ENCODE measurements around the gene CHD5. TPM values are rescaled to one million over a fixed set of nuclear protein-coding genes. Genes with fewer than 3 reads are reported as not detected.

CHD5 gene
- polyA plus RNA-seq, 1 donor from 2014 or later = 22.0 TPM

DNA sequence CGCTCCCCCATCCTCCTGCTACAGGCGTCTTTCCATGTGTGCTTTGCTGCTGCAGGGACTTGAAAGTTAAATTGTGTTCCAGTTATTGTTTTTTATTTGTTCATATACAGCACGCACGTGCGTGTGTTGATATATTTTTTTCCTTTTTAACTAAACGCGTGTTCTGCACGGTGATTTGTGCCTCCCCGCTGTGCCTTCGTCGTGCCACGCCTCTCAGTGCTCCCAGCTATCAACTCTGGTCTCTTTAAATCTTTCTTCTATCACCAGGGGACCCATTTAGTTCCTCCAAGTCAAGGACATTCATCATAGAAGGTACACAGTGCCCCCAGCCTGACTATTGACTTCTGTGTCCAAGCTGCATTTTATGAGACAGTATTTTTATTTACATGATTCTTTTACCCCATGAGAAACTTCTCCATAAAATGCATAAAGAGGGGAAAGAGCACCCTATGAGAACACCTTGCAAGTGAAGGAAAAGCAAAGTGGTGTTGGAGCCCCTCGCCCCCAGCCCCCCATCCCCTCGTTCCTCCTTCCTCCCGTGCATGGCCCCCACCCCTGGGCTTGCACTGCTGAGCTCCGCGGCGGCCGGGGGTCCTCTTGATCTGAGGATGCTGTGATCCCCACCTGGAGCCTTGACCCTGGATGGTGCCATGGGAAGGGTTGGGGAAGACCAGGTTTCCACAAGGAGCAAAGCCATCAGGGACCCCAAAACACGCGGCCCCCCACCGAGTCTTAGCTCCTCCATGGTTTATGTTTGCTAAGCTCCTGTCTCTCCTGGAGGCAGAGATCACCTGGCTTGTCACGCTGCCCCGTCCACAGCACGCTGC lies 88.9 kb downstream of the CHD5 start:
- no peaks in the 10 kb centered on the region for H3K9me2 ChIP-seq (ENCODE audit: insufficient read depth, low read length)
- H3K79me2 ChIP-seq (replicated peaks; ENCODE audit: insufficient read depth, low read length) = no peaks in the 10 kb centered on the region
- TF ChIP-seq EZH2 (IDR thresholded peaks at IDR 0.05; ENCODE audit: borderline replicate concordance, insufficient read depth, low read length, poor library complexity, severe bottlenecking) (no peak), TAF1 (IDR thresholded peaks at IDR 0.05; ENCODE audit: low read depth) (no peak), MXI1 (conservative IDR thresholded peaks at IDR 0.05; ENCODE audit: poor library complexity, severe bottlenecking) (no peak), EP300 (conservative IDR thresholded peaks at IDR 0.05; ENCODE audit: poor library complexity, severe bottlenecking) (no peak), POLR2AphosphoS5 (IDR thresholded peaks at IDR 0.05) (no peak), SMC3 (conservative IDR thresholded peaks at IDR 0.05; ENCODE audit: poor library complexity) (no peak), RAD21 (conservative IDR thresholded peaks at IDR 0.05) (no peak)
- TF ChIP-seq, protein P1, sequence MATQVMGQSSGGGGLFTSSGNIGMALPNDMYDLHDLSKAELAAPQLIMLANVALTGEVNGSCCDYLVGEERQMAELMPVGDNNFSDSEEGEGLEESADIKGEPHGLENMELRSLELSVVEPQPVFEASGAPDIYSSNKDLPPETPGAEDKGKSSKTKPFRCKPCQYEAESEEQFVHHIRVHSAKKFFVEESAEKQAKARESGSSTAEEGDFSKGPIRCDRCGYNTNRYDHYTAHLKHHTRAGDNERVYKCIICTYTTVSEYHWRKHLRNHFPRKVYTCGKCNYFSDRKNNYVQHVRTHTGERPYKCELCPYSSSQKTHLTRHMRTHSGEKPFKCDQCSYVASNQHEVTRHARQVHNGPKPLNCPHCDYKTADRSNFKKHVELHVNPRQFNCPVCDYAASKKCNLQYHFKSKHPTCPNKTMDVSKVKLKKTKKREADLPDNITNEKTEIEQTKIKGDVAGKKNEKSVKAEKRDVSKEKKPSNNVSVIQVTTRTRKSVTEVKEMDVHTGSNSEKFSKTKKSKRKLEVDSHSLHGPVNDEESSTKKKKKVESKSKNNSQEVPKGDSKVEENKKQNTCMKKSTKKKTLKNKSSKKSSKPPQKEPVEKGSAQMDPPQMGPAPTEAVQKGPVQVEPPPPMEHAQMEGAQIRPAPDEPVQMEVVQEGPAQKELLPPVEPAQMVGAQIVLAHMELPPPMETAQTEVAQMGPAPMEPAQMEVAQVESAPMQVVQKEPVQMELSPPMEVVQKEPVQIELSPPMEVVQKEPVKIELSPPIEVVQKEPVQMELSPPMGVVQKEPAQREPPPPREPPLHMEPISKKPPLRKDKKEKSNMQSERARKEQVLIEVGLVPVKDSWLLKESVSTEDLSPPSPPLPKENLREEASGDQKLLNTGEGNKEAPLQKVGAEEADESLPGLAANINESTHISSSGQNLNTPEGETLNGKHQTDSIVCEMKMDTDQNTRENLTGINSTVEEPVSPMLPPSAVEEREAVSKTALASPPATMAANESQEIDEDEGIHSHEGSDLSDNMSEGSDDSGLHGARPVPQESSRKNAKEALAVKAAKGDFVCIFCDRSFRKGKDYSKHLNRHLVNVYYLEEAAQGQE (IDR thresholded peaks at IDR 0.05; ENCODE audit: borderline replicate concordance) = no peak
- TF ChIP-seq, protein P2, sequence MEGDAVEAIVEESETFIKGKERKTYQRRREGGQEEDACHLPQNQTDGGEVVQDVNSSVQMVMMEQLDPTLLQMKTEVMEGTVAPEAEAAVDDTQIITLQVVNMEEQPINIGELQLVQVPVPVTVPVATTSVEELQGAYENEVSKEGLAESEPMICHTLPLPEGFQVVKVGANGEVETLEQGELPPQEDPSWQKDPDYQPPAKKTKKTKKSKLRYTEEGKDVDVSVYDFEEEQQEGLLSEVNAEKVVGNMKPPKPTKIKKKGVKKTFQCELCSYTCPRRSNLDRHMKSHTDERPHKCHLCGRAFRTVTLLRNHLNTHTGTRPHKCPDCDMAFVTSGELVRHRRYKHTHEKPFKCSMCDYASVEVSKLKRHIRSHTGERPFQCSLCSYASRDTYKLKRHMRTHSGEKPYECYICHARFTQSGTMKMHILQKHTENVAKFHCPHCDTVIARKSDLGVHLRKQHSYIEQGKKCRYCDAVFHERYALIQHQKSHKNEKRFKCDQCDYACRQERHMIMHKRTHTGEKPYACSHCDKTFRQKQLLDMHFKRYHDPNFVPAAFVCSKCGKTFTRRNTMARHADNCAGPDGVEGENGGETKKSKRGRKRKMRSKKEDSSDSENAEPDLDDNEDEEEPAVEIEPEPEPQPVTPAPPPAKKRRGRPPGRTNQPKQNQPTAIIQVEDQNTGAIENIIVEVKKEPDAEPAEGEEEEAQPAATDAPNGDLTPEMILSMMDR (IDR thresholded peaks at IDR 0.05; ENCODE audit: poor library complexity, severe bottlenecking) = no peak
- no peaks in the 10 kb centered on the region for H3K27me3 ChIP-seq (ENCODE audit: insufficient read depth, low read depth, low read length)
- no peak overlapping the region for H3K4me2 ChIP-seq (ENCODE audit: low read length)
- H3K9me3 ChIP-seq (ENCODE audit: low read length) = no peaks in the 10 kb centered on the region
- no peaks in the 10 kb centered on the region for H3K36me3 ChIP-seq (ENCODE audit: insufficient read depth, low read length)
- H3K9ac ChIP-seq (ENCODE audit: low read length) = no peak overlapping the region
- H4K20me1 ChIP-seq (ENCODE audit: insufficient read depth) = no peaks in the 10 kb centered on the region
- H3F3A ChIP-seq (ENCODE audit: insufficient read depth, low read length, poor library complexity, severe bottlenecking) = no peaks in the 10 kb centered on the region
- no peak overlapping the region for H3K4me3 ChIP-seq (ENCODE audit: low read length)
- H3K27ac ChIP-seq (ENCODE audit: low read length) = no peak overlapping the region
- H2AFZ ChIP-seq (ENCODE audit: low read depth, low read length) = no peak overlapping the region

DNA sequence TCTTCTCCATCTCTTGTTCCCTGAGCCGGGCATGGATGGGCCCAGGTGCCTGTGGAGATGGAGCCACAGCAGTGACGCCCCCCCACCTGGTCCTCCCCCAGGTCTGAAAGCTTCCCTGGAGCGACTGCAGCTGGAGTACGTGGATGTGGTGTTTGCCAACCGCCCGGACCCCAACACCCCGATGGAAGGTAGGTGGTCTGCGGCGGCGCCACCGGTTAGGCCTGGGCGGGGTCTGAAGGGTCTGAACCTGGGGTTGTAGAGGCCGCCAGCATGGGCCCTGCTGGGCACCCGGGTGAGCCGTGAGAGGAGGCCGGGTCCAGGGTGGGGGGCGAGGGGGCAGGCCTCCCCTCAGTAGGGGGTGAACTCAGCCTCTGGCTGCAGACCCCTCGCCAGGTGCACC lies 89.8 kb downstream of the CHD5 start:
- H3K36me3 ChIP-seq (ENCODE audit: insufficient read depth, low read length) = no peaks in the 10 kb centered on the region

More for the DNA sequence above, 89.8 kb downstream of the CHD5 start:
- Histone ChIP-seq H4K20me1 (ENCODE audit: insufficient read depth) (no peaks in the 10 kb centered on the region), H2AFZ (ENCODE audit: low read depth, low read length) (no peak overlapping the region), H3F3A (ENCODE audit: insufficient read depth, low read length, poor library complexity, severe bottlenecking) (no peaks in the 10 kb centered on the region), H3K79me2 (replicated peaks; ENCODE audit: insufficient read depth, low read length) (no peaks in the 10 kb centered on the region), H3K9me2 (ENCODE audit: insufficient read depth, low read length) (no peaks in the 10 kb centered on the region), H3K27me3 (ENCODE audit: insufficient read depth, low read depth, low read length) (no peaks in the 10 kb centered on the region), H3K4me2 (ENCODE audit: low read length) (no peak overlapping the region), H3K9me3 (ENCODE audit: low read length) (no peaks in the 10 kb centered on the region), H3K27ac (ENCODE audit: low read length) (no peak overlapping the region), H3K9ac (ENCODE audit: low read length) (no peak overlapping the region), H3K4me3 (ENCODE audit: low read length) (no peak overlapping the region)
- TF ChIP-seq EZH2 (IDR thresholded peaks at IDR 0.05; ENCODE audit: borderline replicate concordance, insufficient read depth, low read length, poor library complexity, severe bottlenecking) (no peak), MXI1 (conservative IDR thresholded peaks at IDR 0.05; ENCODE audit: poor library complexity, severe bottlenecking) (no peak), RAD21 (conservative IDR thresholded peaks at IDR 0.05) (no peak), POLR2AphosphoS5 (IDR thresholded peaks at IDR 0.05) (no peak), TAF1 (IDR thresholded peaks at IDR 0.05; ENCODE audit: low read depth) (no peak)
- TF ChIP-seq, protein P2 (IDR thresholded peaks at IDR 0.05; ENCODE audit: poor library complexity, severe bottlenecking) = no peak
- TF ChIP-seq, protein P1 (IDR thresholded peaks at IDR 0.05; ENCODE audit: borderline replicate concordance) = no peak

All from neural cell (in vitro differentiated cells).